HG03439 (cell line): ENCODE measurements around the gene PLEKHA5.
"Not testable (repeated sequence)": the region's sequence is repeated elsewhere in the genome, so short reads cannot be mapped to it uniquely, and the experiment has no call there.

Experiments
- ATAC-seq: cut with Tn5 transposase; IDR thresholded peaks from one replicate; pipeline ENCODE4 v1.9.1; 2021; ENCODE audit warnings: mild to moderate bottlenecking, moderate library complexity; ENCODE audit not compliant: unreplicated experiment

The PLEKHA5 gene

DNA sequence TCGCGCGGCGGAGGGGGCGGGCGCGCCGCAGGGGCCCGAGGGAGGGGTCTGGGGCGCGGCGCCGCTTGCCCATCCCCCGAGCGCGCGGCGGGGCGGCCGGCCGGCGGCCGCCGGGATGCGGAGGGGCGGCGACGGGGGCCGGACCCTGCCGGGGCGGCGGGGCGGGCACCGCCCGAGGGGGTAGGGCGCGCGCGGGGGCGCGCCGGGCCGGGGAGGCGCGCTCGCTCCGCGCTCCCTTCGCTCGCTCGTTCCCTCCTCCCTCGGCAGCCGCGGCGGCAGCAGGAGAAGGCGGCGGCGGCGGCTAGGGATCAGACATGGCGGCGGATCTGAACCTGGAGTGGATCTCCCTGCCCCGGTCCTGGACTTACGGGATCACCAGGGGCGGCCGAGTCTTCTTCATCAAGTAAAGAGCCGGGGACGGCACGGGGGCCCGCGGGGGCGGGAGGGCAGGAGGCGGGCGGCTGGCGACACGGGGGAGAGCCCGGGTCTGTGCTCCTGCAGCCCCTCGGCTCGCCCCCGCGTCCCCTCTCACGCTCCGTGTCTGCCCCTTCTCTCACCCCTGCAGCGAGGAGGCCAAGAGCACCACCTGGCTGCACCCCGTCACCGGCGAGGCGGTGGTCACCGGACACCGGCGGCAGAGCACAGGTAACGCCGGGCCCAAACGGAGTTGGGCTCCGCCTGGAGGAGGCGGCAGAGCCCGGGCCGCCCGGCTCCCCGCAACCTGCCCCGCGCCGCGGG is at the start of gene PLEKHA5:
PLEKHA5 (plus strand) TSS at position 248 of the 738 bp plus-strand sequence; CDS start at position 315, 67 bp downstream.
- no peak for ATAC-seq

DNA sequence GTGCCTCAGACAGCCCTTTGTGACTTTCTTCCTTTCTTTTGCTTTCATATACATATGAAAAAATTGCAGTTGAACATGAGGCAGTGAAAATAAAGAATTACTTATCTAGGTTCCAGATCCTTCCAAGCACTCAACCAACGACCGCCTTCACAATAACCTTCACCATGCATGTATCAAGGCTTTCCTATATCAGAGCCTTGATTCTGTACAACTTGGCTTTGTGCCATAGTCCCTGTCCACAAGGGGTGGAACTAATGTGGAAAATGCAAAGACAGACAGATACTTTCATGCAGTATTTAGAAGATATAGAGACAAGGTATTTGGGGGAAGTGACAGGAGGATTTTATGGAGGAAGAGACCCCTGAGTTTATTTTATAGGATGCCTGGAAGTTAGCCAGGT is 48.6 kb upstream of the PLEKHA5 start:
- no peak for ATAC-seq

DNA sequence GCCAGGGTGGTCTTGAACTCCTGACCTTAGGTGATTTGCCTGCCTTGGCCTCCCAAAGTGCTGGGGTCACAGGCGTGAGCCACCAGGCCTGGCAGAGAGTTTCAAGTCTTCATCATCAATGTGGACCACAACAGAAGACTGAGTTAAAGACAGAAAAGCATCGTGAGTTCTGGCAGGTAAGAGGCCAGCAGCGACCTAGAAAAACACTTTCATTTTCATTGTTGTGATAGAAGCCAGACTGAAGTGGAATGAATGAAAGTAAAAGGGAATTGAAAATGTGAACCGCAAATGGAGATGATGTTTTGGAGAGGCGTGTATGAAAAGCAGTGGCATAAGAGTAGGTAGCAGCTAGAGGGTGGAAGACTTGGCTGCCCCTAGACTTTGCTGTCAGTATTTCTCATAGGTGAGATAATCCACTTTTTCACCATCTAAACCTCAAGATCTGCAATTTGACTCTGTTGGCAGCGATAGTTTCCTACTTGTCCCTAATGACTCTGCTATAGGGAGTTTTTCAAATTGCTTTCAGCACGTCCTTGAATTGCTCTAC is 47.1 kb upstream of the PLEKHA5 start:
- ATAC-seq, result no peak

DNA sequence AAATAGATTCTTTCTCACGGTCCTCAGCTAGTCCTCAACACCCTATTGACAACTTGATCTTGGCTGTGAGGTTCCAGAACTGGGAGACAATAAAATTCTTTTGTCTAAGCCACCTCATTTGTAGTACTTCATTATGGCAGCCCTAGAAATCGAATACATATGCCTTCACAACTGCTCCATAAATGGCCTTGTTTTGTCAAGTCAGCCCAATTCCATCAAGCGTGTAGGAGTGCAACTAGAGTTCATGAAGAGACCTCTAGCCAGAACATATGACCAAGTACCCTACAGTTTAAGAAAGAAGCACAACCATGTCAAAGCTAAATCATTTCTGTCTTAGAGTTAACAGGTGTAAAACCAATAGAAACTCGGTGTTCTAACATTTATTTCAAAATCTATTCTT is 45.0 kb upstream of the PLEKHA5 start:
- no peak for ATAC-seq

GRCh38 chr12:19085090-19085489 is 44.4 kb upstream of the PLEKHA5 start:
- no peak for ATAC-seq

DNA sequence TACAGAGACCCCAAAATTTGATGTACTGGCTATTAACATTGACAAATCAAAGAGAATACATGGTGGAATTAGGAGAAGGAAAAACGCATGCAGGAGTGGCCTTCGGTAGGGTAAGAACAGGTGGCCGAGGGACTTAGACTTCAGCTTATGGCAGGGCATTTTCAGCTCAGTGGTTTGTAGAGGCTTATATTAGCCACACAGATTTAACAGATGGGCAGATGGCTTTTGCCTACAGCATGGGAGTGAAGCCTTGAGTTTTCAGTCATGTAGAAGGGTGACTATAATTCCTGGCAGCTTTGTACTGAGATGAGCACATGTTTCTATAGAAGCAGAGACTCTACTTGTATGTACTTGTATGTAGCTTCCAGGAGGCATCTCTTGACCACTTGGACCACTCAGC is 40.9 kb upstream of the PLEKHA5 start:
- ATAC-seq, result no peak

DNA sequence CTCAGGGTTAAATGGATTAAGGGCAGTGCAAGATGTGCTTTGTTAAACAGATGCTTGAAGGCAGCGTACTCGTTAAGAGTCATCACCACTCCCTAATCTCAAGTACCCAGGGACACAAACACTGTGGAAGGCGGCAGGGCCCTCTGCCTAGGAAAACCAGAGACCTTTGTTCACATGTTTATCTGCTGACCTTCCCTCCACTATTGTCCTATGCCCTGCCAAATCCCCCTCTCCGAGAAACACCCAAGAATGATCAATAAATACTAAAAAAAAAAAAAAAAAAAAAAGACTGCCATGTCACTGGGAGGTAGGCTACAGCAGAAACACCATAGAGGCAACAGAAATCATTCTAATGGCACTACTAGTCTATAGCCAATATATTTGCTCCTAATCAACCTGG is 37.1 kb upstream of the PLEKHA5 start:
- ATAC-seq, result not testable (repeated sequence)

DNA sequence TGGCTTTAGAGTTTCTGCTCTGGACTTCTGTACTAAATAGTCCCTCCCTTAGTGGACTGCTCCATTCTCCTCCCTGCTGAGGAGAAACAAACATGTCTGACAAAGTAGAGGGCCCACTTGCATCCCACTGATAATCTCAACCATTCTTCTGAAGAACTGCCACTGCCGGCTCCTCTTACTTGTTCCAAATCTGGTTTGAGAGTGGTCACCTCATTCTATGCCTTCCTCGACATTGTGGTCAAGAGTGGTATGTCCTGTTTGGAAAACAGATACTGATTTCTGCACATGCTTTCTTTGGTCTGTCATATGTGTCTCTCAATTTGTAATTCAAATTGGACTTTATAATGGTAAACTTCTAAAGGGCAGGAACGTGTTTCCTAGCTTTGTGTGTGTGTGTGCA is 36.3 kb upstream of the PLEKHA5 start:
- no peak for ATAC-seq

- no peak for ATAC-seq
Observed at GRCh38 chr12:19095331-19095730, 34.2 kb upstream of the PLEKHA5 start.

DNA sequence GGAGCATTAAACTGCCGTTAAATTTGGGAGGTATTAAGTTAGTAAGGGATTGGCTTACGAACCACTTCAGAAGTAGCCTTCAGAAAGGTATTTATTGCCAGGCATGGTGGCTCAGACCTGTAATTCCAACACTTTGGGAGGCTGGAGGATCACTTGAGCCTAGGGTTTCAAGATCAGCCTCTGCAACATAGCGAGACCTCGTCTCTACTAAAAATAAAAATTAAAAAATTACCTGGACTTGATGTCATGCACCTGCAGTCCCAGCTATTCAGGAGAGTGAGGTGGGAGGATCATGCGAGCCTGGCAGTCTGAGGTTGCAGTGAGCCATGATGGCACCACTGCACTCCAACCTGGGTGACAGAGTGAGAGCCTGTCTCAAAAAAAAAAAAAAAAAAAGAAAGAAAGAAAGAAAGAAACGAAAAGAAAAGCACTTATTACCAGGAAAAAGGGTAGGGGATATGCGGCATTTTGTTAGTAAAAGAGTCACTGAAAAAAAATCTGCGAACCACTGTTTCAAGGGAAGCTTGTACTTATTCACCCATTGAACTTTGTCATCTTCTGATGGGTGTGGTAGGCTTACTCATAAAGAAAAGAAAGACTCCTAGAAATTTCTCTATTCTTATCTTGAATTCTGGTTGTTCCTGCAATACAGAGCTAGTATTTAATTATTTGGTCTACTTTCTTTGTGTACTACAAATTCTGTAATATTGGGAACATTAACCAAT is 33.6 kb upstream of the PLEKHA5 start:
- ATAC-seq, result no peak

GRCh38 chr12:19105463-19105862 is 24.1 kb upstream of the PLEKHA5 start:
- ATAC-seq, result no peak

DNA sequence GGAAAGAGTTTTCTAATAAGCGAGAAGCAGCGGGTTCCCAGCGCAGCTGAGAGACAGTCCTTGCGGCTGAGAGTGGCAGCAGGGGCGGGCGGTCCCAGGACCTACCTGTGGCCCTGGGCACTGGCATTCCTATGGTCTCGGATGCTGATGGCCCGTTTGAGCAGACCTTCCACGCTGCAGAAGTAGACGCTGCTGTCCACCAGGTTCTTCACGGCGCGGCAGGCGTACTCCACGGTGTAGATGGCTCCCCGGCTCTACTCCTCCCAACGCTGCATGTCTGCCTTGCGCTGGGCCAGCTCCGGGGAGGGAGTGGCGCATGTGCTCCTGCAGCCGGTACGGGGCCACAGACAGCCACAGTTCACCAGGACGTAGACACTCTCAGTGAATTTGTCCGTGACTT is 21.8 kb upstream of the PLEKHA5 start:
- ATAC-seq, result no peak

- no peak for ATAC-seq
Observed at GRCh38 chr12:19110221-19110940, 19.2 kb upstream of the PLEKHA5 start.

GRCh38 chr12:19113464-19113863 is 16.1 kb upstream of the PLEKHA5 start:
- ATAC-seq, result no peak

GRCh38 chr12:19115285-19115684 is 14.2 kb upstream of the PLEKHA5 start:
- ATAC-seq, result no peak

DNA sequence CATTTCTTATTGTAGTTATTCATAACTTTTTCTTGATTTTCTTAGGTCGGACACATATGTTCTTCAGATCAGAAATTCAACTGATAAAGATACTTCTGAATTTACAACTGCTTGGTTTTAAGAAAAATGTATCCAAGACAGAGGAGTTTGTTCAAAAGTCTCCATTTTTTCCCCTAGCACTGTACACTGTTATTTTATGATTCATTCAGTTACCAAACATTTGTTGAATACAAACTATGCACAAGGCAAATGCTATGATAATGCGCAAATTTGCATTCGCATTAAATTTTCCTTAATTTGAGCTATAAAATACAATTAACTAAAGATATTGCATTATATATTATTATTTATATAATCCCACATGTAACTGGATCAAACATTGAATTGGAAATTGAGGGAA is 10.1 kb upstream of the PLEKHA5 start:
- ATAC-seq, result no peak

DNA sequence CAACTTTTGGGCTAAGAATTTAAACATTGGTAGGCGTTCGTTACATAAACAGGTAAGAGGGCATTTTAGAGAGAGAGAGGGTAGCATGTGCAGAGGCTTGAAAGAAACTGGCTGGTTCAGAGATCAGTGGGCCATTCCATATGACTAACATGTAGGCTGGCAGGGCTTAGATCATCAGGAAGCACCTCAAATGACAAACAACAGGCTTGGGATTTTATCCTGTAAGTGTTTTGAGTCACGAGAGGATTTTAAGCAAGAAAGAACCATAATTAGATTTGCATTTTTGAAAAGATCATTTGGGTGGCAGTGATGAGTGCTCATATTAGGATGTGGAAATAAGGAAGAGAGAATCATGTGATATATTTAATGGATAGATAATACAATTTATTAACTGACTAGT is 8.7 kb upstream of the PLEKHA5 start:
- ATAC-seq, result no peak

DNA sequence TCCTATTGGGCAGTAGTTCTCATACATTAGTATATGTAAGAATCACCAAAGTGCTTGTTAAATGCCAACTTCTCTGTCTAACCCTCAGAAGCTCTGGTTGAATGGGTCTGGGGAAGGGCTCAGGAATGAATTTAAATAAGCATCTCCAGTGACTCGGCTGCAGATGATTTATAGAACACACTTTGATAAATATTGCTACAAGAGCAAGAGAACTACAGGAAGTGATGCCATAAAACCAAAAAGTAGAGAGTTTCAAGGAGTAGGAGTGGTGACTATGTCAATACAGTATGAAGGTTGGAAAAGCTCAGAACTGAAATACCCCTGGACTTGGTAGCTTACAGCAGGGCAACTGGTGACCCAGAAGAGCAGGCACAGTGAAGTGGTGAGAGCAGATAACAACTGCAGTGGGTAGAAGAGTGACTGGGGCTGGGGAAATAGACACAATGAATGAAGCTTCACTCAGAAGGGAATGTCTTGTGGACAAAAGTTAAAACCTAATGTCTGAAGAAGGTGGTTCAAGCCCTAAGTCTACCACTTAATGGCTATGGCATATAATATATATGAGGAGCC is 8.0 kb upstream of the PLEKHA5 start:
- no peak for ATAC-seq

- no peak for ATAC-seq
Observed at GRCh38 chr12:19125325-19125724, 4.2 kb upstream of the PLEKHA5 start.

GRCh38 chr12:19127270-19127669 is 2.3 kb upstream of the PLEKHA5 start:
- ATAC-seq, result no peak

GRCh38 chr12:19128485-19128884 is 1.0 kb upstream of the PLEKHA5 start:
- no peak for ATAC-seq
